HG02885 (cell line): Measurements from ENCODE around the gene SYT15.

ENCODE experiments used
- ATAC-seq: cut with Tn5 transposase; IDR thresholded peaks from one replicate; pipeline ENCODE4 v1.9.1; 2021; ENCODE audit warnings: mild to moderate bottlenecking; ENCODE audit not compliant: unreplicated experiment, poor library complexity

SYT15 gene

GRCh38 chr10:46544989-46545791 lies 33.7 kb upstream of the SYT15 start:
- no peak for ATAC-seq

- ATAC-seq, result no peak
These were observed 32.9 kb upstream of the SYT15 start for GRCh38 chr10:46545861-46546590.

GRCh38 chr10:46546591-46547540 lies 32.1 kb upstream of the SYT15 start:
- no peak for ATAC-seq

- ATAC-seq, result no peak
These were observed 31.1 kb upstream of the SYT15 start for GRCh38 chr10:46547541-46548497.

- no peak for ATAC-seq
These were observed 30.3 kb upstream of the SYT15 start for GRCh38 chr10:46548498-46549090.

- ATAC-seq, result no peak
These were observed 29.5 kb upstream of the SYT15 start for GRCh38 chr10:46549171-46550075.

- ATAC-seq, result no peak
These were observed 28.7 kb upstream of the SYT15 start for GRCh38 chr10:46550076-46550790.

- ATAC-seq, result no peak
These were observed 27.9 kb upstream of the SYT15 start for GRCh38 chr10:46550795-46551700.

- no peak for ATAC-seq
These were observed 27.0 kb upstream of the SYT15 start for GRCh38 chr10:46551701-46552525.

GRCh38 chr10:46552526-46553237 lies 26.2 kb upstream of the SYT15 start:
- no peak for ATAC-seq

- no peak for ATAC-seq
These were observed 25.5 kb upstream of the SYT15 start for GRCh38 chr10:46553238-46554049.

GRCh38 chr10:46554166-46554781 lies 24.7 kb upstream of the SYT15 start:
- ATAC-seq, result no peak

- no peak for ATAC-seq
These were observed 23.6 kb upstream of the SYT15 start for GRCh38 chr10:46555366-46555712.
